Neural progenitor cell (in vitro differentiated cells): ENCODE results near the gene C12orf60. TPM values are rescaled to one million over a fixed set of nuclear protein-coding genes. Genes with fewer than 3 reads are reported as not detected.

ENCODE experiments used
- DNase-seq: peaks from one replicate; pipeline ENCODE4 v3.0.0-alpha.2; 2016; ENCODE audit warnings: low spot score
- H2AFZ ChIP-seq: fragments of 200-600 bp; sonication (generic); replicated peaks from 2 replicates; pipeline ENCODE4 v1.6.1; 2016; ENCODE audit warnings: antibody characterized with exemption
- H3F3A ChIP-seq: fragments of 200-600 bp; sonication (generic); 2 replicates; pipeline ENCODE4 v1.6.1; 2016; ENCODE audit warnings: antibody characterized with exemption, low read depth
- H3K27ac ChIP-seq: fragments of 200-600 bp; sonication (generic); 2 replicates; pipeline ENCODE4 v1.5.1; 2016; ENCODE audit warnings: mild to moderate bottlenecking
- H3K27me3 ChIP-seq: fragments of 200-600 bp; sonication (generic); 2 replicates; pipeline ENCODE4 v1.6.1; 2016; ENCODE audit warnings: mild to moderate bottlenecking, moderate library complexity
- H3K36me3 ChIP-seq: fragments of 200-600 bp; sonication (generic); 2 replicates; pipeline ENCODE4 v1.5.1; 2016
- H3K4me1 ChIP-seq: fragments of 200-600 bp; sonication (generic); 2 replicates; pipeline ENCODE4 v1.6.1; 2016; ENCODE audit warnings: mixed run types
- H3K4me2 ChIP-seq: fragments of 200-600 bp; sonication (generic); 2 replicates; pipeline ENCODE4 v1.6.1; 2016
- H3K4me3 ChIP-seq: fragments of 200-600 bp; sonication (generic); 2 replicates; pipeline ENCODE4 v1.5.1; 2016
- H3K79me2 ChIP-seq: fragments of 200-600 bp; sonication (generic); 2 replicates; pipeline ENCODE4 v1.6.1; 2016; ENCODE audit warnings: low read depth
- H3K9ac ChIP-seq: fragments of 200-600 bp; sonication (generic); 2 replicates; pipeline ENCODE4 v1.6.1; 2016
- H3K9me3 ChIP-seq: fragments of 200-600 bp; sonication (generic); 2 replicates; pipeline ENCODE4 v1.5.1; 2016; ENCODE audit warnings: low read depth
- H4K20me1 ChIP-seq: fragments of 200-600 bp; sonication (generic); 2 replicates; pipeline ENCODE4 v1.6.1; 2016; ENCODE audit warnings: low read depth
- H3K27ac Mint-ChIP-seq: 3 replicates; pipeline ENCODE4 v1.8.0; 2021; ENCODE audit warnings: mixed read lengths
- H3K27me3 Mint-ChIP-seq: 2 replicates; pipeline ENCODE4 v1.8.0; 2022; ENCODE audit warnings: low read depth, mild to moderate bottlenecking, inconsistent platforms, moderate library complexity, mixed read lengths; ENCODE audit not compliant: insufficient read depth
- H3K36me3 Mint-ChIP-seq: 3 replicates; pipeline ENCODE4 v1.8.0; 2021; ENCODE audit warnings: mixed read lengths
- H3K4me1 Mint-ChIP-seq: 3 replicates; pipeline ENCODE4 v1.8.0; 2021; ENCODE audit warnings: mixed read lengths
- H3K4me3 Mint-ChIP-seq: 3 replicates; pipeline ENCODE4 v1.8.0; 2021; ENCODE audit warnings: mild to moderate bottlenecking, moderate library complexity, mixed read lengths
- H3K9me3 Mint-ChIP-seq: 3 replicates; pipeline ENCODE4 v1.8.0; 2020; ENCODE audit warnings: mixed read lengths
- CTCF ChIP-seq: fragments of 200-600 bp; sonication (generic); IDR thresholded peaks from 2 replicates; pipeline ENCODE4 v1.5.1; 2017; ENCODE audit warnings: antibody characterized with exemption, mild to moderate bottlenecking
- EZH2 ChIP-seq: fragments of 200-600 bp; sonication (generic); IDR thresholded peaks from 2 replicates; pipeline ENCODE4 v1.6.1; 2017; ENCODE audit warnings: antibody characterized with exemption, mild to moderate bottlenecking, moderate library complexity
- EZH2phosphoT487 ChIP-seq: fragments of 200-600 bp; sonication (generic); IDR thresholded peaks from 2 replicates; pipeline ENCODE4 v1.6.1; 2017; ENCODE audit warnings: antibody characterized with exemption
- total RNA-seq: library from RNA; depleted of rRNA; stranded (reverse); fragments of >200 nt; gene quantifications from 2 replicates; pipeline ENCODE4 v1.2.3, GENCODE V29; 2015; ENCODE audit warnings: low replicate concordance

The C12orf60 gene
- total RNA-seq, 1 donor from 2014 or later, result 5.4 TPM

- no peak overlapping the region for H3K4me3 Mint-ChIP-seq
- H3K4me1 Mint-ChIP-seq, result peaks cover 3% of the 10 kb centered on the region
- Histone ChIP-seq H3K9ac (no peak overlapping the region), H3F3A (peaks cover 7% of the 10 kb centered on the region), H3K9me3 (no peaks in the 10 kb centered on the region), H3K4me2 (no peak overlapping the region), H4K20me1 (no peaks in the 10 kb centered on the region), H3K4me1 (no peaks in the 10 kb centered on the region), H3K27ac (no peak overlapping the region), H3K27me3 (no peaks in the 10 kb centered on the region), H3K4me3 (no peak overlapping the region), H3K36me3 (peaks cover 10% of the 10 kb centered on the region), H3K79me2 (no peaks in the 10 kb centered on the region), H2AFZ (no peak overlapping the region)
- no peaks in the 10 kb centered on the region for H3K9me3 Mint-ChIP-seq
- no peaks in the 10 kb centered on the region for H3K27me3 Mint-ChIP-seq
- peaks cover 11% of the 10 kb centered on the region for H3K36me3 Mint-ChIP-seq
- TF ChIP-seq EZH2phosphoT487, result no peak
- TF ChIP-seq CTCF, result no peak
- TF ChIP-seq EZH2, result no peak
- no peak overlapping the region for H3K27ac Mint-ChIP-seq
- no peak for DNase-seq
Measured at GRCh38 chr12:14782756-14783155, 20.7 kb upstream of the C12orf60 start.

GRCh38 chr12:14784471-14784870 is 19.0 kb upstream of the C12orf60 start:
- Histone ChIP-seq H3K36me3 (peaks cover 19% of the 10 kb centered on the region), H2AFZ (no peak overlapping the region), H3K4me1 (no peaks in the 10 kb centered on the region), H3K79me2 (no peaks in the 10 kb centered on the region), H3F3A (peaks cover 7% of the 10 kb centered on the region), H3K27me3 (no peaks in the 10 kb centered on the region), H4K20me1 (no peaks in the 10 kb centered on the region), H3K4me2 (no peak overlapping the region), H3K4me3 (no peak overlapping the region), H3K27ac (no peak overlapping the region), H3K9me3 (no peaks in the 10 kb centered on the region), H3K9ac (no peak overlapping the region)
- DNase-seq, result no peak
- Mint-ChIP-seq H3K27me3 (no peaks in the 10 kb centered on the region), H3K27ac (no peak overlapping the region), H3K36me3 (peaks cover 14% of the 10 kb centered on the region), H3K9me3 (no peaks in the 10 kb centered on the region), H3K4me3 (no peak overlapping the region), H3K4me1 (no peaks in the 10 kb centered on the region)
- TF ChIP-seq EZH2phosphoT487 (no peak), EZH2 (no peak), CTCF (no peak)

- Histone ChIP-seq H3F3A (peaks cover 7% of the 10 kb centered on the region), H3K4me1 (no peaks in the 10 kb centered on the region), H3K36me3 (peaks cover 26% of the 10 kb centered on the region), H3K9me3 (no peaks in the 10 kb centered on the region), H3K9ac (no peak overlapping the region), H3K27ac (no peak overlapping the region), H3K79me2 (no peaks in the 10 kb centered on the region), H3K4me3 (no peak overlapping the region), H3K27me3 (no peaks in the 10 kb centered on the region), H3K4me2 (no peak overlapping the region), H4K20me1 (no peaks in the 10 kb centered on the region), H2AFZ (no peak overlapping the region)
- Mint-ChIP-seq H3K4me3 (no peak overlapping the region), H3K36me3 (peaks cover 25% of the 10 kb centered on the region), H3K27me3 (no peaks in the 10 kb centered on the region), H3K4me1 (no peaks in the 10 kb centered on the region), H3K9me3 (no peaks in the 10 kb centered on the region), H3K27ac (no peak overlapping the region)
- no peak for DNase-seq
- TF ChIP-seq EZH2phosphoT487 (no peak), EZH2 (no peak), CTCF (no peak)
Measured at GRCh38 chr12:14785568-14785967, 17.9 kb upstream of the C12orf60 start.
